ENCODE measurements around the gene SDK1.

The SDK1 gene

GRCh38 chr7:3981281-3981680, 680.2 kb downstream of the SDK1 start:
- no peak for DNase-seq (ENCODE audit: low read depth)

- no peak for DNase-seq (ENCODE audit: low read depth)
Measured at GRCh38 chr7:3984456-3984855, 683.4 kb downstream of the SDK1 start.

DNA sequence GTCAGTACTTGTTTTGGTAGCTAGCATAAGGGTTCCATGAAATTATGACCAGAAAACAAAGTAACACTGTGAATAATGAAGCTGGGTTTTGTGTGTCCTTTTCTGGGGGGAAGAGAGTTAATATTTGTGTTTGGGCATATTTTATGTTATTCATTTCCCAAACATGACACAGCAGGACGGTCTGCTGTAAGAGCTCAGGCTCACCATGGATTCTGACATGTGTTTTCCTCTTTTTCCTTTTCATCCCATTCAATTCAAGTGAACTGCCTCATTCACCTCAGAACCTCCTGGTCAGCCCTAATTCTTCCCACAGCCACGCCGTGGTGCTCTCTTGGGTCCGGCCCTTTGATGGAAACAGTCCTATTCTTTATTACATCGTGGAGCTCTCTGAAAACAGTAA, 685.9 kb downstream of the SDK1 start:
- no peak for DNase-seq (ENCODE audit: low read depth)

DNA sequence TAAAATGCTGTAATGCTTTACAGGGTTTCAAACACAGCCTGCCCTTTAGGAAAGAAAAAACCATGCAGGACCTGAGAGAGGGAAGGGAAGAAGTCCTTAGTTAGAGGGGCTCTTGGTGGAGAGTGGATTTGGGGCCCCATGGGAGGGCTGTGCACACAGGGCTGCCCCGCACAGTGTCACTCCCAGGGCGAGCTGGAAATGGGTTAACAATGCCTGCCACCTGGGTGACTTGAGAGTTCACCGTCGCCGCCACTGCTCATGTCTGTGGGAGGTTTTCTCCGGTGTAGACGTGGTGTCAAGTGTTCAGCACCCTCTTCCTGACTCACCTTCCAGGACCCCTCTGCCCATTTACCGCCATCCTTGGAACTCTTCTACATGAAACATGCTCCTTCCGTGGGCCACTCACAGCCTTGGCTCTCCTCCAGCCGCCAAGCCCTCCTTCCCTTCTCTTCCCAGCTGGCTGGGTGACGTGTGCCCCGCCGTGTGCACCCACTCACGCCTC, 686.4 kb downstream of the SDK1 start:
- DNase-seq (ENCODE audit: low read depth): no peak

GRCh38 chr7:3989723-3990122, 688.7 kb downstream of the SDK1 start:
- no peak for DNase-seq (ENCODE audit: low read depth)

DNA sequence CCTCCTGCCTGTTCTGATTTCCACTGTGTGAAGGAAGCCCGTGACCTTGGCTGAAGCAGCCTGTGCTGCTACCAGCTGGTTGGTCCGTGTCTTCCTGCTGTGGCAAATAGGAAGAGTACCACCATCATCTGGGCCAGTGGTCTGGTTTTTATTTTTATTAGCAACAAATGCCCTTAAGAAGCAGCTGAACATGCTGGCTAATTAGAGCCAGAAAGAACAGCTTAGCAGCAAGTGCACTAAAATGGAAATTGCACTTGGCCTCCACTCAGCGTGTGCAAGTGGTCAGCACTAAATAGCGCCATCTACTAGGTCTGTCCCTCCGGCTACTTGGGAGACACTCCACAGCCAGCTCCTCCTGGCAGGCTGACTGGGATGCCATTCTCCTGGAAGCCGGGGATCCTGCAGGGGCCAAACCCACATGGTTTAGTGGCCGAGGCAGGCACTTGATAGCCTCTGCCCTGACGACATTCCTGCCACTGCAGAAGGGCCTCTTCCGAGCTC, 690.7 kb downstream of the SDK1 start:
- DNase-seq (ENCODE audit: low read depth): no peak

- DNase-seq (ENCODE audit: low read depth): no peak
Measured at GRCh38 chr7:3992841-3993240, 691.8 kb downstream of the SDK1 start.

GRCh38 chr7:3994764-3995163, 693.7 kb downstream of the SDK1 start:
- no peak for DNase-seq (ENCODE audit: low read depth)

DNA sequence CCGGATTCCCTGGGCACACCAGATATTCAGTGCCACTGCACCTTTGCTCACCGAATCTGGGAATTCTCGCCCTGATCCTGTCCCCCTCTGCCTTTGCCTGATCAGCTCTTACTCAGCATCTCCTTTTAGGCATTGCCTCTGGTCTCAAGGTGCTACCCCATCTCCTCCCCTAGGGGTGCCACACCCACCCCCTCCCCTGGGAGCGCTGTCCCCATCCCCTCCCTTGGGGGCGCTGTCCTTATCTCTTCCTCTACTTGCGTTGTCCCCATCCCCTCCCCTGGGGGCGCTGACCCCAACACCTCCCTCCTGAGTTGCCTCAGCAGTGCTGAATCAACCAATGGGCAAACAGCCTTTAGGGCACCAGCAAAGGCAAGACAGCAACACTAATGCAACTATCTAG, 694.1 kb downstream of the SDK1 start:
- no peak for DNase-seq (ENCODE audit: low read depth)

GRCh38 chr7:3998060-3998459, 697.0 kb downstream of the SDK1 start:
- DNase-seq (ENCODE audit: low read depth): no peak

DNA sequence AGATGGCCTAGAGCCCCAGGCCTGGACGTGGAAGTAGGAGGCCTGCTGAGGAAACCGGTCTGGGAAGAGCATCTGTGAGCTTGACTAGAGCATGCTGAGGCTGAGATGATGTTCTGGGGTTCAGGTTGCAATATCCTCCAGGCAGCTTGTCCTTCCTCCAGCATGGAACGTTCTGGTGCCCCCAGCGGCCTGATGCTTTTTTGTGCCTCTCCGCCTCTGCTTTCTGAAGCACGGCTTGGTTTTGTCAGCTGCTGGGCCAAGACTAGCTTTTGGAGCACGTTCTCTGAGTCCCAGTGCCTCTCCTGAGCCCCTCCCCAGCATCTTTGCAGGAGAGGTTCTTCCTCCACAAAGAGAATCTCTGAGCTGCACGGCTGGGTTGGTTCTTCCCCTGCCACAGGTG, 699.1 kb downstream of the SDK1 start:
- DNase-seq (ENCODE audit: low read depth): no peak

DNA sequence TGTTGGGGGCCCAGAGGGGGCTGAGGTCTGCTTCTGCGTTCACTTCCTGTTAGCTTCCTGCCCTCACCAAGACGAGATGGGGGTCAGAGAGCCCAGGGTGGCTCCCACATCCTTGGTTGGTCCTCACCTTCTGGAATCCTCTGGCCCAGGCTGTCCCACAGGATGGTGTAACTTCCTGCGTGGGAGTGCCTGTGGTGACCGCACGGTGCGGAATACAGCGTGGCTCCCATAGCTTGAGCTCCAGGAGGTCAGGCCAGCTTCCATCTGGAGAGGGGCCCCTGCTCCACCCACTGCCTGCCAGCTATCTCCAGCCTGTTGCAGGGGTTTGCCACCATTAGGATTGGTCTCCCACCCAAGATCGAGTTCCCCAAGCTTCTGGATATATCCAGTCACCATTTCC, 699.9 kb downstream of the SDK1 start:
- no peak for DNase-seq (ENCODE audit: low read depth)

- DNase-seq (ENCODE audit: low read depth): no peak
Measured at GRCh38 chr7:4001742-4002141, 700.7 kb downstream of the SDK1 start.

- DNase-seq (ENCODE audit: low read depth): no peak
Measured at GRCh38 chr7:4003503-4003902, 702.5 kb downstream of the SDK1 start.

- no peak for DNase-seq (ENCODE audit: low read depth)
Measured at GRCh38 chr7:4006687-4007086, 705.6 kb downstream of the SDK1 start.

DNA sequence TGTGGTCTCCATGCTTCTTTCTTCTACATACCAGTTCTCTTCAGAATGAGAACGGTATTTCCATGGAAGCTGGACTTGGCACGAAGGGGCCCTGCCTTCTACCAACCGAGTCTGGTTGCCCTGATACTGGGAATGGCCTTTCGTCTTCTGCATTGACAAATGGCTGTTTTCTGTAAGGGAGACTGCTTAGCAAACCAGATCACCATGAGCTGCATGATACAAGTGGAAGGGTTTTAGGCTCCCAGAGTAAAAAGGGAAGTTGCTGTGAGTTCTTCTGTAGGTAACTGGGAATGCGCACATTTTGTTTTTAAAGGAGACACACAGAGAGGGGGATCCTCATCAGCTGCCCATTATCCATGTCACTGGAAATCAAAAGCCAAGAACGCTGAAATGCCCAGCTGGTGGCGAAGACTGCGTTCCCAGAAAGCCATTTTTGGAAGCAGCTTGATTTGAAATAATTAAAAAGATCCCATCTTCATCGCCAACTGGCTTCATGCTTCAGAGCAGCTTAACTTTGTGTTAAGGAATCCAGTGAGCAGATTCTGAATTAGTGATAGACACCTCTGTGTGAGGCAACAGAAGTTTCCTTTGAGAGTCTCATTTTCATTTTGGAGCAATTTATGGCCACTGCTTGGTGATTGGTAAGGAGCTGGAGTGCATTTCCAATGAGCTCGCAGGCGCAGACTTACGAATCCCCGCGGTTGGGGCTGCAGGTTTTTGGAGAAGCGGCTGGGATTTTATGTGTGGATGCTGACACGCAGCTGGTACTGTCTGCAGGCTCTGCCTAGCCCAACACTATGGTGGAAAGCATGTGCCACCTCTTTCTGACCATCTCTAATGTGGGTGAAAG, 708.4 kb downstream of the SDK1 start:
- no peak for DNase-seq (ENCODE audit: low read depth)

GRCh38 chr7:4010061-4010605, 709.1 kb downstream of the SDK1 start:
- no peak for DNase-seq (ENCODE audit: low read depth)

DNA sequence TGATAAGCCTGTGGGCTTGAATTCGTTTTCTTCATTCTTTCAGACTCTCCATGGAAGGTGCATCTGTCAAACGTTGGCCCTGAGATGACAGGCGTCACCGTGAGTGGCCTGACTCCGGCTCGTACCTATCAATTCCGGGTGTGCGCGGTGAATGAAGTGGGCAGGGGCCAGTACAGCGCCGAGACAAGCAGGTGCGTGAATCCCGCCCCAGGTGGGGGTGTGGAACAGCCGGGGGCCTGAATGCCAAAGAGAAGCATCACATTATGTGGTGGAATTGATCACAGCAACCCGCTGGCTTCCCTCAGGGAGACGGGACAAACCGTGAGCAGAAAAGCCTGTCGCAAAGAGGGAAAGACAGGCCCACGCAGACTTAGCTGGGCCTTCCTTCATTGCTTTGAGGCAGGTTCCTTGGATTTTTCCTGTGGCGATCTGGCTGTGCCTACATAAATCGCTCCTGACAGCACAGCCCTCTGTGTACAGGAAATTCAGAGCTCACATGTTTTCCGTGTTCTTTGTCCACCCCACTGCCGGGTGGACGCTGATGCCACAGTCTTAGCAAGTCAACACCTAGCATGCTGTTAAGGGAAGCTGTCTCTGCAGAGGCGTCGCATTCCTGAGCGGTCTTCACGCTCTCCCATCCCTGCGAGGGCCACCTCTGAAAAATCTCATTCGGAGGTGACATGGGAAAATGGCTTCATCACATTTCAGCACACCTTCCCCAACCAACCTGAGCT, 710.0 kb downstream of the SDK1 start:
- no peak for DNase-seq (ENCODE audit: low read depth)

DNA sequence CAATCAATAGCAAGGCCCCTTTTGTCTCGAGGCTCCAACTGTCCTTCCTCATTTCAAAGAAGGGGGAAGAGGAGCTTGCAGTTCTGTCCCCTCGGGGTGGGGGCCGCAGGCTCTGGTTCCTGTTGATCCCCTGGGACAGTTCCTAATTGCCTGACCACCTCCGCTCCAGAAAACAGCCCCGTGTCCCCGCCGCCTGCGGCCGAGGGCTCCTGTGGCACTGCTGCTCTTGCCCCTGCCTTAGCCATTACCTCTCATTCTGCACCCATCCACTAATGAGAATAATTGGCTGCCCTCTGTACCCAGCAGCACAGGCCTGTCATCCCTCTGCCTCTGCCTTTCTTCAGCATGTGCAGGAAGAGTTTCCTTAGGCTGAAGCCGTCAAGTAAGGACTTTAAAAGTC, 712.7 kb downstream of the SDK1 start:
- no peak for DNase-seq (ENCODE audit: low read depth)

GRCh38 chr7:4014346-4015050, 713.4 kb downstream of the SDK1 start:
- no peak for DNase-seq (ENCODE audit: low read depth)

GRCh38 chr7:4015371-4015770, 714.3 kb downstream of the SDK1 start:
- DNase-seq (ENCODE audit: low read depth): no peak

- DNase-seq (ENCODE audit: low read depth): no peak
Measured at GRCh38 chr7:4015996-4016395, 714.9 kb downstream of the SDK1 start.

Measured in stimulated activated CD8-positive, alpha-beta memory T cell treated with anti-CD3 and anti-CD28 coated beads, Interleukin-4, amount 100 ng/mL, for 24 hours (primary cell).